D341Med (cell line): ENCODE results near the gene PANK4.

Experiments used
- DNase-seq: peaks from one replicate; pipeline ENCODE4 v3.0.0; 2012; ENCODE audit warnings: low spot score

The PANK4 gene

DNA sequence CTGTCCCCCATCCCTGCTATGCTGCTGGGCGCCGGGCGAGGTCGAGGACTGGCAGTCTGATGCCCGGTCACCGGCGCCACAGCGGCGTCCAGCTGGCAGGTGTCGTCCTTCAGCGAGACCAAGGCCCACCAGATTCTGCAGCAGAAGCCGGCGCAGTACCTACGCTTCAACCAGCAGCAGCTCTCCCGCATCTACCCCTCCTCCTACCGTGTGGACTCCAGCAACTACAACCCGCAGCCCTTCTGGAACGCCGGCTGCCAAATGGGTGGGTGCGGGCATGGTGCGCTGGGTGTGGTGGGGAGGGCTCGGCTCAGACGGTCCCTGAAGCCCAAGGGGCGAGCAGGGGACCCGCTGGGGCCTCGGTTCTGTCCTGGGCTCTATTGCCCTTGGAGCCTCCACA is 29.6 kb downstream of the PANK4 start:
- no peak for DNase-seq

DNA sequence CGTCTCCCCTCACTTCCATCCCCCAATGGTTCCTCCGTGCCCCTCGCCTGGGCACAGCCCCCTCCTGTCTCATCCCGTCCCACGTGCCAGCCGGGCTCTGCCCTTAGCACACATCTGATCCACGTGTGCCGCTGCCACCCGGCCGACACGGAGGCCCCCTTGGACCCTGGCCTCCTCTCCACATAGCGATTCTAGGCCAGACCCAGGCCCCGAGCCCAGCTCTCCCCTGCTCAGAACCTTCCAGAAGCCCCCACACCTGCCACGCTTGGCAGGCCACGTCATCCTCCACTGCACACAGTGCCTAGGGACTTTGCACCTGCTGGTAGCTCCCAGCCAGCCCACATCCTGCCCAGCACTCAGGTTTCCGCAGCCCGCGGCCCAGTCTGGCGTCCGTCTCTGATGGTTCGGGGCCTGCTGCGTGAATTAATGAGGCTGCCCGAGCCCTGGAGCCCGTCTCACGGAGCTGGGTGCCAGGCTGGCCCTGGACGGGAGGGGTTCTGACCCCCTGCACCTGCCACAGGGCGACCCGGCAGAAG is 30.2 kb downstream of the PANK4 start:
- DNase-seq: no peak

DNA sequence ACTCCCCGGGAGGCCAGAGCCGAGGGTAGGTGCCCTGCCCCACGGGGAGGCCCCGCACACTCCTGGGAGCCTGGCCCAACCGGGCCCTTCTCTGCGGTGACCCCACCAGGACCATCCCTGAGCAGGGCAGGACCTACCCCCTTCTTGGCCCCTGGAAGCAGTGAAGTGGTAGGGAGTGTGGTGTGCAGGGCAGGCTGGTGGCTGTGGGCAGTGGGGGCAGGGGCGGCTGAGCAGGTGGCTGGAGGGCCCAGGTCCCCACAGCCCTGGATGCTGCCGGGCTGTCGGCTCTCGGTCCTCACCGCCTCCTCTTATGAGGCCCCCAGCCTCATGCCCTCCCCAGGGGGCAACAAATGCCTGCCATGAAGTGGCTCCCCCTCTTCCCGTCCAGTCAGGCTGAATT is 30.9 kb downstream of the PANK4 start:
- no peak for DNase-seq

DNA sequence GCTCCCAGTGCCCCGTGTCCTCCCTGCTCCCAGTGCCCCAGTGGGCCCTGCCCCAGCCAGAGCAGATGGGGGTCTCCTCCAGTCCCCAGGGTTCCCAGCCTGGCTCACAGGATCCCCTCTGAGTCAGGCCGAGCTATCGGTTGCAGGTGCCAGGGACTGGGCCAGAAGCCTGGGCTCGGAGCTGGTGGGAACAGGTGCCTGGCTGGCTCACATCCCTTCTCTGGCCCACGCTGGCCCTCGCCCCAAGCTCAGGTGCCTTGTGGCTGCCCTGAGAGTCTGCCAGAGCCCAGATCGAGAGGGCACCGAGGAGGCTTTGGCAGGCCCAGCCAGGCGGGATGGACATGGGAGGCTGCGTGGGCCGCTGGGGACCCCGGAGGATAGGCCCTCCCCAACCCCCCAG is 31.4 kb downstream of the PANK4 start:
- no peak for DNase-seq

GRCh38 chr1:2494323-2494693 is 32.1 kb downstream of the PANK4 start:
- no peak for DNase-seq

DNA sequence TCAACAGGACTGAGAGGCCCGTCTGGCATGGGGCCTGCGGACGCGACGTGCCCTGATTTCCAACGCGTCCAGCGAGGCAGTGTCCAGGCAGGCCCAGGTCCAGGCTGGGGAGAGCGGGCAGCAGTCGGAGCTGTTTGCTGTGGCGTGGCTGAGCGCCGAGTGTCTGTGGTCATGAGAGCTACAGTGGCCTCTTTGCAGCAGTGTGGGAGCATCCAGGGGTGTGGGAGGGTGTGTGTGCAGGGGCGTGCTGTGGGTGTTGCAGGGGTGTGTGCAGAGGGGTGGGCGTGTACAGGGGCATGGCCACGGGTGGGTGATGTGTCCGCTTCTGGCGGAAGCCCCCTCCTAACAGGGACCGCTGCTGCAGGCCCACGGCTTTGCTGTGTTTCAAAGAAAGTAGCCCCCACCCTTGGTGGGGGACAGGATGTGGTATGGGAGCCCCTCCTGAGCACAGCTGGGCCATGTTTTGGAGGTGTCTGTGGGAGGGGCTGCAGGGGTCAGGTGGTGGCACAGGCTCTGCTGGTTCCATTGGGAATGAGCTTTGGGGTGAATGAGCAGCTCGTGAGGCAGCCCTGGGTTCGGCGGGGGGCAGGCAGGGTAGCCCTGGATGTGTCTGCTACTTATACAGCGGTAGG is 32.6 kb downstream of the PANK4 start:
- no peak for DNase-seq

DNA sequence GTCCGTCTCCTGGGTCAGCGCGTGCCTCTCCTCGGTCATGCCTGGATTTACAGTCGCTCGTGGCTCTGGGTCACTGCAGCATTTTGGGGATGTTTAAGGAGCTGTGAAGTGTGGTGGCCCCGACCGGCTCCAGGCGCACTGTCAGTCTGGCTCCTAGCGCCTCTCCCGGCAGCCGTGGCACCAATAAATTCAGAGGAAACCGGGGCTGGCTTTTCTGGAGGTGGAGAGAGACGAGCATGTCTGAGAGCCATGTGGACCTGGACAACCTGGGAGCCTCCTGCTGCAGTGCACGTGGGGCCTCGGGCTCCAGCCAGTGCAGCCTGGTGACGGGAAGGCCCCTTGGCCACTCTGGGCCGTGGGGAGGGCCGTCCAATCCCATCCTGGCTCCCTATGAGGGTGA is 33.2 kb downstream of the PANK4 start:
- no peak for DNase-seq

GRCh38 chr1:2492091-2492490 is 34.3 kb downstream of the PANK4 start:
- no peak for DNase-seq

GRCh38 chr1:2489615-2490014 is 36.8 kb downstream of the PANK4 start:
- DNase-seq: no peak

- no peak for DNase-seq
These were observed 37.7 kb downstream of the PANK4 start for GRCh38 chr1:2488688-2489087.

- no peak for DNase-seq
These were observed 39.8 kb downstream of the PANK4 start for GRCh38 chr1:2486558-2486957.

- no peak for DNase-seq
These were observed 40.4 kb downstream of the PANK4 start for GRCh38 chr1:2486041-2486440.

- DNase-seq: no peak
These were observed 42.4 kb downstream of the PANK4 start for GRCh38 chr1:2483970-2484369.

DNA sequence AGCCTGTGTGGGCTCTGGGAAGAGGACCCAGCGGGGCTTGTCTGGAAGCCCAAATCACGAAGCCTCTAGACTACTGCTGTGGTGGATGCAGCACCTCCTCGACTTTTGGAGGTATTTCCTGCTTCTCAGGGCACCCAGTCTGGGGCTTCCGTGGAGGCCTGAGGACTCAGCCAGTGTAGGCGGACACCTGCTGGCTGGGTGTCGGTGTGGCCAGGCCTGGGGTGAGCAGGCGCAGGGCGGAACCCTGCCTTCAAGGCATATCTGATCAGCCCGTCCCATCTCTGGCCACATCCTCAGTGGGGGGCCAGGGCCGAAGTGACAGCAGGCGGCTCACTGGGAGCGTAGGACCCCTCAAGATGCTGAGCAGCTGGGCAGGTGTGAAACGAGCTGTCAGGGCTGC is 43.4 kb downstream of the PANK4 start:
- no peak for DNase-seq

DNA sequence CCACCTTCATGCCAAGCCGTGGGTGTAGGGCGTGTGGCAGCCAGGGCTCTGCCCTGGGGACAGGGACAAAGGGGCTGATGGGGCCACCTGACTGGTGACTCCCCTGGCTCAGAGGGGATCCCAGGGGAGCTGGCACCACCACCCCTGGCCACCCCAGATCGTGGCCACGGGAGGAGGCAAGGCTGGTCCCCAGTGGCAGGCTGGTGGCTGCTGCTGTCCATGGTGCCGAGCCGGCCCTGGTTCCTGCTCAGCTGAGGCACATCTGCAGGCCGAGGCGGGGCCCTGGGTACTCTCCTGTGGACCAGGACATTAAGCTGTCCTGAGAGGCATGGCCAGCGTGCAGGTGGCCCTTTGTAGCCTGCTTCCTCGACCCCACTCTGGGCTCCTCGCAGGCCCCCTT is 43.8 kb downstream of the PANK4 start:
- DNase-seq: no peak

DNA sequence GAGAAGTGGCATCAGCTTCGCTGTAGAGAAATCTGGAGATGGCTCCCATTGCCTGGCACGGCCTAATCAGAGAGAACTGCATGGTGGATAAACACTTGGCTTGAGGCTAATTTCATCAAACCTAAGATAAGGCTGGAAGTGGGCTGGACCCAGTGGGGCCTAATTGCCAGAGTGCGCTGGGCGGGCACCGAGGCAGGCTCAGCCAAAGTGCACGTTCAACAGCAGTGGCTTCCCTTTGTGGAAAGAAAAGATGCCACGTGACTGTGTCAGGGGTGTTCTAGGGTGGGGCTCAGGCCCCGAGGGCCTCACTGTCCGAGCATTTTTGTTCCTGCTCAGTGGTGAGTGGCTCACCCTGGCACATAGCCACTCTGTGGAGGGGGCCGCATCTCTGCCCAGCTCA is 44.5 kb downstream of the PANK4 start:
- DNase-seq: no peak

DNA sequence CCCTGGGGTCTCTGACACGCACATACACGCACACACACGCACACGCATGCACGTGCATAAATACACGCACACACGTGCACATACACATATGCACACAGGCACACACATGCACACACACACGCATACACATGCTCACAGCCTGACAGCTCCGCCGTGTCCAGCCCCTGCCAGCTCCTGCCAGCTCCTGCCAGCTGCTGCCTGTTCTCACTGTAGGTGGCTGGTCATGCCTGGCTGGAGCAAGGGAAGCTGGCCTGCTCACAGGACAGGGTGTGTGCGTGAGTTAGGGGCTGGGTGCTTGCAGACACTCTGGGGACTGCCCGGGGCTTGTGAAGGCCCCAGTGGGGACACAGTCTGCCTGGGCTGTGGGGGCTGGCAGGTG is 45.4 kb downstream of the PANK4 start:
- DNase-seq: no peak

DNA sequence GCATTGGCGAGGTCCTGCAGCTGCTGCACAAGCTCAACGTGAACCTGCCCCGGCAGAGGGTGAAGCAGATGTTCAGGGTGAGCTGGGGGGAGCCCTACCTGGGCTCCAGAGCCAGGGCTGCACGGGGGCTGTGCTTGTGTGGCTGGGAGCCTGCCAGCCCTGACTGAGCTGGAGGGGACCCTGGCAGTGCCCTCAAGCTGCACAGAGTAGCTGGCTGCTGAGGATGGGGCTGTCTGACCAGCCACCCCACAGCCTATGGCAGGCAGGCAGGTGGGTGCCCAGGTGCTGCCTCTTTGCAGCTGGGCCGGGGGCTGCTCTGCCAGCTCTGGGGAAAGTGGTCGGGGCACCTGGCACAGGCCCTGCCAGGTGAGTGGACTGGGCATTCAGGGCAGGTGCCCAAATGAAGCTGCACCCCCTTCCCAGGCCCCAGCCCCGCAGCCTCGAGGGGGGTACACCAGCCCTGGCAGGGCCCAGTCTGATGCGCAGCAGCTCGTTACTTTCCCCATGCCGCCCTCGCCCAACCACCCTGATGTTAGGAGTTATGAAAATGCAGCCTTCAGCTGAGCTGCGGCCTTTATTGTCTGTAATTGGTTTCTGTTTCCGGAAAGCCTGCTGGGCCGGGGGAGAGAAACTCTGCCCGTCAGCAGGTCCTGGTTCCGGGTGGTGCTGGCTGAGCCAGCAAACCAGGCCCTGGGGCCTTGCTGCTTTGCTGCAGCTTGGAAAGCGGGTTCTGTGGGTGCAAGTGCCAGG is 46.0 kb downstream of the PANK4 start:
- no peak for DNase-seq

DNA sequence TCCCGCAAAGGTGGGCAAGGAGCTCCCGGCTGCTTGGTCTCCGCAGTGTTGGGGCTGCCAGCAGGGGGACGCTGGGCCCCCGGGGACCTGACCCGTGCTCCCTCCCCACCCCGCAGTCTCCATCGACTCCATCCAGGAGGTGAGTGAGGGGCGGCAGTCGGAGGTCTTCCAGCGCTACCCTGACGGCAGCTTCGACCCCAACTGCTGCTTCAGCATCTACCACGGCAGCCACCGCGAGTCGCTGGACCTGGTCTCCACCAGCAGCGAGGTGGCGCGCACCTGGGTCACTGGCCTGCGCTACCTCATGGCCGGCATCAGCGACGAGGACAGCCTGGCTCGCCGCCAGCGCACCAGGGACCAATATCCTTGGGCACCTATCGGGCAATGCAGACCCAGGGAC is 46.8 kb downstream of the PANK4 start:
- DNase-seq: no peak

DNA sequence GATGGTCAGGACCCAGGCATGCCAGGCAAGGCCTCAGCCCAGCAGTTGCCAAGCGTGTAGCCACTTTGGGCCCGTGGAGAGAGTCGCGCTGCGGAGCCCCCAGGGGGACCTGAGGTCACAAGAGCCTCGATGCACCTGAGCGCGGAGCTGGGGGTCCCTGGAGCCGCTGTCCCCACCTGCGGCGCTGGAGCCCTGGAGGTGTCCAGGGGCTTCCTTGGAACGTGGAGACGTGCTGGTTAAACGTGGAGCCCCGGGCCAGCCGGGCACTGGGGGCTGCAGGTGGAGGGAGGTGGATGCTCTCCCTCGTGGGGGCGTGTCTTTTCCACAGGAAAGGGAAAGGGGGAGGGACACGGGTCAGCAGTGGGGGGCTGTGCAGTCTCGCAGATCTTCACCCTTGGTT is 47.2 kb downstream of the PANK4 start:
- no peak for DNase-seq

- DNase-seq: no peak
These were observed 48.5 kb downstream of the PANK4 start for GRCh38 chr1:2477791-2478499.

DNA sequence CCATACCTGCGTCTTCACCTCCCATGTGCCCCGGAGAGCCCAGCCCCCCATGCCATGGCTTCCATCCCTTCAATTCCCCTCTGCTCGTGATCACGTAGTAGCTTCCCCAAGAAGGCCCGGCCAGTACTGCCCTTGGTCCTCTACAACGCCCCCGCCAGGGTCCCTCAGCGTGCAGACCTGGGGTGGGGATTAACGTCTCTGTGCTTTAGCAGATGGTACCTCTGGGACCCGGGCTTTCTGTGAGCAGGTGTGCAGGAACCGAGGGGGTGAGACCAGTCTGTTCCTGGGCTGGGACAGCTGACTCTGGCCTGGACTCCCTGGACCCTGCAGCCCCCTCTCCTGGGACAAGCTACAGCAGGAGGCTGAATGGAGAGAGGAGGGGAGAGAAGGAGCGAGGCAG is 49.1 kb downstream of the PANK4 start:
- DNase-seq: peak; percentile 62
